ENCODE results near the gene PKIG. TPM values are rescaled to one million over a fixed set of nuclear protein-coding genes. Genes with fewer than 3 reads are reported as not detected.

Gene PKIG
- total RNA-seq, 4 donors from 2014 or later = 17.2 to 40.8 (median 32.0) TPM

- TF ChIP-seq EP300 (IDR thresholded peaks at IDR 0.05) = no peak
- no peak for TF ChIP-seq POLR2A (IDR thresholded peaks at IDR 0.05)
- no peak for TF ChIP-seq CTCF (IDR thresholded peaks at IDR 0.05)
- no peak for TF ChIP-seq POLR2AphosphoS5 (IDR thresholded peaks at IDR 0.05)
- Histone ChIP-seq H3K27me3 (no peaks in the 10 kb centered on the region), H3K9me3 (no peaks in the 10 kb centered on the region), H3K4me3 (no peak overlapping the region), H3K4me1 (no peaks in the 10 kb centered on the region), H3K36me3 (no peaks in the 10 kb centered on the region), H3K27ac (no peak overlapping the region)
- no peak for DNase-seq (ENCODE audit: low spot score in 2 of 2)
- WGBS = 50% methylated on average over 3 of the region's 3 CpGs
Observed at GRCh38 chr20:44664131-44664530, 81.8 kb downstream of the PKIG start.

GRCh38 chr20:44666066-44666465, 83.7 kb downstream of the PKIG start:
- Histone ChIP-seq H3K9me3 (no peaks in the 10 kb centered on the region), H3K27ac (no peak overlapping the region), H3K4me3 (no peak overlapping the region), H3K36me3 (no peaks in the 10 kb centered on the region), H3K27me3 (no peaks in the 10 kb centered on the region), H3K4me1 (no peaks in the 10 kb centered on the region)
- DNase-seq (ENCODE audit: low spot score in 2 of 2) = no peak
- TF ChIP-seq EP300 (IDR thresholded peaks at IDR 0.05) (no peak), POLR2A (IDR thresholded peaks at IDR 0.05) (no peak), POLR2AphosphoS5 (IDR thresholded peaks at IDR 0.05) (no peak), CTCF (IDR thresholded peaks at IDR 0.05) (no peak)
- WGBS = 83% methylated on average over 3 of the region's 3 CpGs

Other genes with a start within 250 kb of the PKIG start
- not detected for gene R3HDML, start 245.5 kb upstream of the PKIG start, total RNA-seq
- gene HNF4A, start 226.9 kb upstream of the PKIG start, total RNA-seq = not detected
- gene TTPAL, start 106.7 kb upstream of the PKIG start, total RNA-seq = 10 to 100 TPM; 13.6 to 38.5 (median 29.4) TPM
- gene SERINC3, start 60.5 kb upstream of the PKIG start, total RNA-seq = 100 to 1,000 TPM in 3 of 4 donors, 10 to 100 TPM in 1; 94.1 to 128 (median 113) TPM
- gene ADA, start 69.1 kb downstream of the PKIG start, total RNA-seq = 1 to 10 TPM; 4.1 to 9.4 (median 7.8) TPM
- 100 to 1,000 TPM in 2 of 4 donors, 10 to 100 TPM in 2; 40.1 to 137 (median 87.9) TPM for gene CCN5, start 132.8 kb downstream of the PKIG start, total RNA-seq
- 1 to 10 TPM in 3 of 4 donors, under 1 TPM in 1; 0.57 to 1.9 (median 1.4) TPM for gene KCNK15, start 163.3 kb downstream of the PKIG start, total RNA-seq
- 1 to 10 TPM in 1 of 4 donors, under 1 TPM in 2, not detected in 1; 0.62 to 1.2 (median 0.64) TPM for gene RIMS4, start 228.0 kb downstream of the PKIG start, total RNA-seq

All from suprapubic skin (tissue), 4 donors.